ENCODE results near the gene TTLL8. TPM values are rescaled to one million over a fixed set of nuclear protein-coding genes. Genes with fewer than 3 reads are reported as not detected.

Gene TTLL8
- total RNA-seq, 1 experiment from 2014 or later = not detected

GRCh38 chr22:50009251-50009650 is 48.8 kb downstream of the TTLL8 start:
- no peak overlapping the region for H3K9ac ChIP-seq (ENCODE audit: low read length)
- no peaks in the 10 kb centered on the region for H3K4me1 ChIP-seq (ENCODE audit: control insufficient read depth in 1 of 2, insufficient read depth in 2 of 2, low read length in 2 of 2)
- ChIA-PET RAD21 (ENCODE audit: low non-redundant PET in 1 of 2, low total read pairs in 2 of 2, uncharacterized antibody in 2 of 2, unreplicated experiment in 2 of 2) (no interaction called here), POLR2A (no interaction called here), CTCF (no interaction called here)
- H3K9me2 ChIP-seq (ENCODE audit: insufficient read depth) = no peaks in the 10 kb centered on the region
- H3K9me3 ChIP-seq (ENCODE audit: control insufficient read depth in 1 of 2, insufficient read depth in 1 of 2, low read depth in 1 of 2, low read length in 2 of 2) = no peaks in the 10 kb centered on the region
- BruUV-seq (replicated peaks) = no TSS peak
- no peaks in the 10 kb centered on the region for H4K20me1 ChIP-seq (ENCODE audit: insufficient read depth)
- no peak overlapping the region for H2AFZ ChIP-seq (ENCODE audit: low read depth, low read length, poor library complexity, severe bottlenecking)
- no peak overlapping the region for H3K4me3 ChIP-seq (replicated peaks in 1 of 2; ENCODE audit: low read depth in 1 of 2, low read length in 2 of 2)
- no peaks in the 10 kb centered on the region for H3K27me3 ChIP-seq (ENCODE audit: insufficient read depth, low read length)
- no peak for ATAC-seq
- H3K4me2 ChIP-seq (ENCODE audit: low read length) = no peak overlapping the region
- no peaks in the 10 kb centered on the region for H3K79me2 ChIP-seq (ENCODE audit: insufficient read depth, low read length)
- TF ChIP-seq JUND (IDR thresholded peaks at IDR 0.05) = no peak
- TF ChIP-seq EGR1 (IDR thresholded peaks at IDR 0.05; ENCODE audit: low read depth) = no peak
- TF ChIP-seq, protein P1, sequence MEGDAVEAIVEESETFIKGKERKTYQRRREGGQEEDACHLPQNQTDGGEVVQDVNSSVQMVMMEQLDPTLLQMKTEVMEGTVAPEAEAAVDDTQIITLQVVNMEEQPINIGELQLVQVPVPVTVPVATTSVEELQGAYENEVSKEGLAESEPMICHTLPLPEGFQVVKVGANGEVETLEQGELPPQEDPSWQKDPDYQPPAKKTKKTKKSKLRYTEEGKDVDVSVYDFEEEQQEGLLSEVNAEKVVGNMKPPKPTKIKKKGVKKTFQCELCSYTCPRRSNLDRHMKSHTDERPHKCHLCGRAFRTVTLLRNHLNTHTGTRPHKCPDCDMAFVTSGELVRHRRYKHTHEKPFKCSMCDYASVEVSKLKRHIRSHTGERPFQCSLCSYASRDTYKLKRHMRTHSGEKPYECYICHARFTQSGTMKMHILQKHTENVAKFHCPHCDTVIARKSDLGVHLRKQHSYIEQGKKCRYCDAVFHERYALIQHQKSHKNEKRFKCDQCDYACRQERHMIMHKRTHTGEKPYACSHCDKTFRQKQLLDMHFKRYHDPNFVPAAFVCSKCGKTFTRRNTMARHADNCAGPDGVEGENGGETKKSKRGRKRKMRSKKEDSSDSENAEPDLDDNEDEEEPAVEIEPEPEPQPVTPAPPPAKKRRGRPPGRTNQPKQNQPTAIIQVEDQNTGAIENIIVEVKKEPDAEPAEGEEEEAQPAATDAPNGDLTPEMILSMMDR (IDR thresholded peaks at IDR 0.05 in 2 of 3, conservative IDR thresholded peaks at IDR 0.05 in 1 of 3; ENCODE audit: borderline replicate concordance in 1 of 3, insufficient read depth in 1 of 3, low read depth in 2 of 3, low read length in 2 of 3) = no peak
- TF ChIP-seq CEBPB (IDR thresholded peaks at IDR 0.05; ENCODE audit: low read depth) = no peak
- TF ChIP-seq EZH2 (IDR thresholded peaks at IDR 0.05) = no peak
- TF ChIP-seq SRF (IDR thresholded peaks at IDR 0.05; ENCODE audit: low read depth) = no peak
- TF ChIP-seq, protein P2, sequence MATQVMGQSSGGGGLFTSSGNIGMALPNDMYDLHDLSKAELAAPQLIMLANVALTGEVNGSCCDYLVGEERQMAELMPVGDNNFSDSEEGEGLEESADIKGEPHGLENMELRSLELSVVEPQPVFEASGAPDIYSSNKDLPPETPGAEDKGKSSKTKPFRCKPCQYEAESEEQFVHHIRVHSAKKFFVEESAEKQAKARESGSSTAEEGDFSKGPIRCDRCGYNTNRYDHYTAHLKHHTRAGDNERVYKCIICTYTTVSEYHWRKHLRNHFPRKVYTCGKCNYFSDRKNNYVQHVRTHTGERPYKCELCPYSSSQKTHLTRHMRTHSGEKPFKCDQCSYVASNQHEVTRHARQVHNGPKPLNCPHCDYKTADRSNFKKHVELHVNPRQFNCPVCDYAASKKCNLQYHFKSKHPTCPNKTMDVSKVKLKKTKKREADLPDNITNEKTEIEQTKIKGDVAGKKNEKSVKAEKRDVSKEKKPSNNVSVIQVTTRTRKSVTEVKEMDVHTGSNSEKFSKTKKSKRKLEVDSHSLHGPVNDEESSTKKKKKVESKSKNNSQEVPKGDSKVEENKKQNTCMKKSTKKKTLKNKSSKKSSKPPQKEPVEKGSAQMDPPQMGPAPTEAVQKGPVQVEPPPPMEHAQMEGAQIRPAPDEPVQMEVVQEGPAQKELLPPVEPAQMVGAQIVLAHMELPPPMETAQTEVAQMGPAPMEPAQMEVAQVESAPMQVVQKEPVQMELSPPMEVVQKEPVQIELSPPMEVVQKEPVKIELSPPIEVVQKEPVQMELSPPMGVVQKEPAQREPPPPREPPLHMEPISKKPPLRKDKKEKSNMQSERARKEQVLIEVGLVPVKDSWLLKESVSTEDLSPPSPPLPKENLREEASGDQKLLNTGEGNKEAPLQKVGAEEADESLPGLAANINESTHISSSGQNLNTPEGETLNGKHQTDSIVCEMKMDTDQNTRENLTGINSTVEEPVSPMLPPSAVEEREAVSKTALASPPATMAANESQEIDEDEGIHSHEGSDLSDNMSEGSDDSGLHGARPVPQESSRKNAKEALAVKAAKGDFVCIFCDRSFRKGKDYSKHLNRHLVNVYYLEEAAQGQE (IDR thresholded peaks at IDR 0.05; ENCODE audit: low read depth) = no peak
- TF ChIP-seq YY1 (IDR thresholded peaks at IDR 0.05; ENCODE audit: extremely low read depth, insufficient replicate concordance, low read depth, low read length) = no peak
- no peak for TF ChIP-seq POLR2AphosphoS5 (IDR thresholded peaks at IDR 0.05; ENCODE audit: low read depth, low read length)
- no peak for TF ChIP-seq RAD21 (IDR thresholded peaks at IDR 0.05; ENCODE audit: low read depth)
- TF ChIP-seq POLR2A (IDR thresholded peaks at IDR 0.05; ENCODE audit: borderline replicate concordance, extremely low read depth, insufficient read depth, insufficient read length) = no peak
- TF ChIP-seq ZNF274 (IDR thresholded peaks at IDR 0.05; ENCODE audit: low read depth, low read length) = no peak
- TF ChIP-seq SP1 (IDR thresholded peaks at IDR 0.05; ENCODE audit: low read depth) = no peak
- TF ChIP-seq FOSL1 (IDR thresholded peaks at IDR 0.05; ENCODE audit: low read depth) = no peak
- TF ChIP-seq SIN3A (IDR thresholded peaks at IDR 0.05; ENCODE audit: low read depth) = no peak
- intact Hi-C loops (cut with micrococcal nuclease) = no loop called here
- no peak for DNase-seq (ENCODE audit: low read depth, low spot score)
- no peaks in the 10 kb centered on the region for H3K36me3 ChIP-seq (ENCODE audit: control insufficient read depth in 1 of 2, insufficient read depth in 2 of 2, low read length in 2 of 2)
- no peak overlapping the region for H3K27ac ChIP-seq (ENCODE audit: low read depth, low read length)

Measured in HCT116 (cell line).